HG02938 (cell line): ENCODE results near the gene PREP.

Source experiments
- ATAC-seq: cut with Tn5 transposase; IDR thresholded peaks from one replicate; pipeline ENCODE4 v1.9.1; 2021; ENCODE audit warnings: mild to moderate bottlenecking, moderate library complexity; ENCODE audit not compliant: unreplicated experiment

The PREP gene

GRCh38 chr6:105310947-105311346 is 91.9 kb downstream of the PREP start:
- no peak for ATAC-seq

GRCh38 chr6:105310371-105310770 is 92.5 kb downstream of the PREP start:
- no peak for ATAC-seq

- no peak for ATAC-seq
Observed at GRCh38 chr6:105308840-105309239, 94.0 kb downstream of the PREP start.

- ATAC-seq, result no peak
Observed at GRCh38 chr6:105305521-105305920, 97.4 kb downstream of the PREP start.

- no peak for ATAC-seq
Observed at GRCh38 chr6:105304825-105305224, 98.1 kb downstream of the PREP start.

GRCh38 chr6:105304366-105304765 is 98.5 kb downstream of the PREP start:
- no peak for ATAC-seq

GRCh38 chr6:105302617-105303128 is 100.2 kb downstream of the PREP start:
- ATAC-seq, result no peak

- no peak for ATAC-seq
Observed at GRCh38 chr6:105301756-105302616, 100.9 kb downstream of the PREP start.

GRCh38 chr6:105301072-105301503 is 101.8 kb downstream of the PREP start:
- no peak for ATAC-seq

- no peak for ATAC-seq
Observed at GRCh38 chr6:105300090-105300489, 102.8 kb downstream of the PREP start.

GRCh38 chr6:105294129-105294528 is 108.8 kb downstream of the PREP start:
- ATAC-seq, result no peak

- no peak for ATAC-seq
Observed at GRCh38 chr6:105292689-105293339, 110.1 kb downstream of the PREP start.

GRCh38 chr6:105291525-105291924 is 111.4 kb downstream of the PREP start:
- no peak for ATAC-seq

GRCh38 chr6:105282631-105283585 is 120.0 kb downstream of the PREP start:
- no peak for ATAC-seq

GRCh38 chr6:105280033-105280432 is 122.8 kb downstream of the PREP start:
- no peak for ATAC-seq

GRCh38 chr6:105279463-105279862 is 123.4 kb downstream of the PREP start:
- no peak for ATAC-seq

- no peak for ATAC-seq
Observed at GRCh38 chr6:105278813-105279212, 124.1 kb downstream of the PREP start.

- ATAC-seq, result no peak
Observed at GRCh38 chr6:105278035-105278434, 124.8 kb downstream of the PREP start.

GRCh38 chr6:105276374-105276773 is 126.5 kb downstream of the PREP start:
- no peak for ATAC-seq

GRCh38 chr6:105275542-105275941 is 127.3 kb downstream of the PREP start:
- no peak for ATAC-seq

- ATAC-seq, result no peak
Observed at GRCh38 chr6:105274678-105275077, 128.2 kb downstream of the PREP start.
